HG03565 (cell line): ENCODE data around the gene NPAS3.

Source experiments
- ATAC-seq: cut with Tn5 transposase; IDR thresholded peaks from one replicate; pipeline ENCODE4 v1.9.1; 2021; ENCODE audit warnings: mild to moderate bottlenecking, moderate library complexity; ENCODE audit not compliant: unreplicated experiment

The NPAS3 gene

GRCh38 chr14:33369041-33369440, 430.4 kb downstream of the NPAS3 start:
- no peak for ATAC-seq

DNA sequence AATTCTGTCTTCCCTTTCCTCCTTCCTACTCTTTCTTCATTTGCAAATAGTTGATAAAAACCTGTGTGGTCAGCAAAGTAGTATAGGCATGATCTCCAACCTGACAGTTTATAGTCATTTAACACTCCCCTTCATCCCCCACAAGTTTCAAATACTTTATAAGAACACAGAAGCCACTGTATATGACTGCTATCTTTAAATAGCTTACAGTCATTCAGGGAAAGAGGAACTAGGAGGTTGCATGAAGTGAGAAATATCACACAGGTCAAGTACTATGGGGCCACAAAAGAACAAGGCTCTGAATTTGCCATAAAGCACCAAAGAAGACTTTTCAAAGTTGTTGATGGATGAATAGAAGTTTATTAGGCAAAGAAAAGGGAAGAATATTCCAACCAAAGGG, 431.3 kb downstream of the NPAS3 start:
- peak; percentile 100 for ATAC-seq

DNA sequence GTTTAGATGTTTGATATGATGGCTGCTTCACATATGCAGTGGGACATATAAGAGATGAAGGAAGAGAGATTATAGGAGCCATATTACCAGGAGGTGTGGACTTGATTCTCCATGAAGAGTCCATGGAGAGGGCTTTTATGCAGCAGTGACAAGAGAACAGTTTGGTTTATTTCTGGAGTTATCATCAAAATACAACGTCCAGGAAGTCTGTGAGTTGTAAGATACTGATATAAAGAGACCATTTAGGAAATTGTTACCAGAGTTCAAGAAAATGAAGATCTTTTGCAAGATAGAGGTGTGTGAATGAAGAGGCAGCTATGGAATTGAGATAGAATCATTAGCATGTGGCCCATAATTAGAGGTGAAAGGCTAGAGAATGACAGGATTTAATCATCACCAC, 431.7 kb downstream of the NPAS3 start:
- peak; percentile 11 for ATAC-seq

- no peak for ATAC-seq
These were observed 436.5 kb downstream of the NPAS3 start for GRCh38 chr14:33375196-33375595.

GRCh38 chr14:33375786-33376185, 437.1 kb downstream of the NPAS3 start:
- no peak for ATAC-seq

GRCh38 chr14:33376510-33376909, 437.8 kb downstream of the NPAS3 start:
- no peak for ATAC-seq

- peak; percentile 83 for ATAC-seq
These were observed 439.1 kb downstream of the NPAS3 start for GRCh38 chr14:33377596-33378390.

DNA sequence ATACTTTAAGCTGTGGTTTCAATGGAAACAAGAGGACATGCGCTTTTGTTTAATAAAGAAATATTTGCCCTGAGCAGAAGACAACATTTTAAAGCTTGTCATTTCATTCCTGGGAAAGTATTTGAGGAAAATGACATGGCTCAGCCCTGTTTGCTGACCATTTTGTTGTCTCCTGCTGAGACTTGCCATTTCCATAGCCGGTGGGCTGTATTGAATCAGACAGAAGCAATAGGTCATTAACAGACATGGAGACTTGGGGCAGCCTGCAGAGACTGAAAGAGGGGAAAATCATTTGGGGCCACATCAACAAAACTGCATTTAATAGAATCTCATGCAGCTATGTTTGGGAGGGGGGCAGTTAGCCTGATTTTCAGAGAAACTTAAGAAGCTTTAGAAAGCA, 443.0 kb downstream of the NPAS3 start:
- ATAC-seq, result no peak

DNA sequence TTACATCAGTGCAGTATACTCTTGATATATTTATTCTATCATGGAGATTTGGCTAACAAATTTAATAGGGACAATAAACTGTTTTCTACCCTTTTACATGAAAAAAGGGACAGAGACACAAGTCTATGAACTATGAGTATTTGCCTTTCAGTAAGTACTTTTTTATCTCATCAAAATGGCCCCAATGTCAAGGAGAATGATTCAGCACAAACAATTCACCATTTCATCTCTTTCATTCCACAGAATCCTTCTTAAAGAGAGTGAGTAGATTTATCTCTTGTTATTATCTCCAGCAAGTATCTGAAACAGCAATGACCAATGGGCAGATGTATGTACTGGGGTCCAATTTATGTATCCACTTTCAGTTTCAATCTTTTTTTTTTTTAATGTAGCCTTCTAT, 447.5 kb downstream of the NPAS3 start:
- no peak for ATAC-seq

GRCh38 chr14:33386781-33387180, 448.1 kb downstream of the NPAS3 start:
- ATAC-seq, result no peak

DNA sequence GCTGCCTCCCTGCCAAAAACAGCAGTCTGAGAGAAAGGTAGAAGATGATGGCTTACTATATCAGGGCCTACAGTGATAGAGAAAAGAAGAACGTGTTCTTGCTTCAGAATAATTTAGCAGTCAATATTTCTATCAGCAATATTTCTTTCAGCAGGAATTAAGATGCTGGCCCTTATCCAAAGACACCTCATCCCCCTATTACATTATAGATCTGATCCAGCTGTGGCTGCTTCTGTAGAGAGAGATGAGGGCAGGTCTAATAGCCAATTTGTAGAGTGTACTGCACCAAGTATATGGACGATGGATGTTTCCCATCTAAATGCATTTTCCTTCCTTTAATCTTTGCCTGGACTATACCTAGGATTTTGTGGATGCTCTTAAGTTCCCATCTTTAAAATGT, 451.7 kb downstream of the NPAS3 start:
- no peak for ATAC-seq

DNA sequence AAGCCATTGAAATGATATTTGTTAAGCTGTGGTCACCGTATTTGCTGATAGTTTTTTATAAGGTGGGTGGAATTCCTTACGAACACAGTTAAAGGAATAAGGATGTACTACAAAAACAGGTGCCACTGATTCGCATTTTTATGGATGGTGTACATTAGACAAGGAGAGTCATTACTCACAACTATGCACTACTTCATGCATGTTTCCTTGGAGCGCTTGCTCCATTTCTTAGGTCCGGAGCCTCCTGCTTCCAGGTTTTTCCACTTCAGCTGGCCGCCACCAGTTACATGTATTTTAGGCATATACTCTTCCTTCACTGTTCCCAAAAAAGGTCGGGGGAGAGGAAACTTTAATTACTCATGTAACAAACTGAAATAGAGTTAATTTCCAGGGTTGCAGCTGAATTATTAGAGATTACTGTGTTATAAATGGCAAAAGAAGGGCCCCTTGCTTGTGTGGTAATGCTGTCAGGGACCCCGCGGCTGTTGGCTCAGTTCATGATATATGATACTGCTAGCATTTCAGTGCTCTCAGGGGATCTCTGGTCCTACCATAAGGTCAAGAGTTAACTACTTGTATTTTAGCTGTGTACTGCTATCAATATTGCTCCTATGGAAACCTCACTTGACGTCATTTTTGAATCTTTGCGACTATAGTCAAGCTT, 454.7 kb downstream of the NPAS3 start:
- ATAC-seq, result no peak

DNA sequence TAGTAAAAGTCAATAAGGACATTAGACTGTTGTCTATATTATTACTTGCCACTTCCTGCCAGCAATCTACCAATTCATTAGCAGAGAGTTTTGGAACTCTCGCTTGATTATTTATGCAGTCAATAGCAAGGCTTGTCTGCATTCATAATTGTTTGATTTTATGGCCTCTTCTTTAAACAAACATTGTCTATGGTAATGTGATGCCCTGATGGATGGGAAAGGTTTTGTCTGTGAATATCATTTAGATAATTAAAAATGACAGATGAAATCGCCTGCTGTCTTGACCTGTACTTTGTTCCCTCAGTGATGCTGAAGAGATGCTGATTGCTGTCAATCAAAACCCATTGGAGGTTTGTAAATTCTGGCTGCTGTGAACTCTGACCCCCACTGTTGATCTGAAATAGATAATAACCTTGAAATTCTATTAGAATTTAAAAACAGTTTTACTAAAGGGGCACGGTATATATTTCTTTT, 455.3 kb downstream of the NPAS3 start:
- no peak for ATAC-seq

- ATAC-seq, result no peak
These were observed 462.6 kb downstream of the NPAS3 start for GRCh38 chr14:33401311-33401710.

DNA sequence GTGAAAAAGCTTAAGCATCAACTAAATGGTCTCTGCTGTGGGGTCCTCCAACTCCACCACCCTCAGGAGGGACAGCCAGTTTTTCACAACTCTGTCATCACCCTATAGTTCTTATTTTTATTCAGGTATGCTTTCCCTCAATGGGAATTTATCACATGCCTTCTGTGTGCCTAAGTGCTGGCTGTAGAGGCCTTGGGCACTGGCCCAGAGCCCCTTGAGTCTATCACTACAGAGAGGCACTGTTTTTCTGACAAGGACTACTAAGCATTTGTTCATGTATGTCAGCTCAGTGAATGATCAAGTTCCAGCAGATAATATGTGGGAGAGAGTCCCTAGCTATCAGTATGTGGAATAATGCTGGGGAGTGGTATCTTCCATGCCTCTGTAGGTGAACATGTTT, 463.9 kb downstream of the NPAS3 start:
- no peak for ATAC-seq

DNA sequence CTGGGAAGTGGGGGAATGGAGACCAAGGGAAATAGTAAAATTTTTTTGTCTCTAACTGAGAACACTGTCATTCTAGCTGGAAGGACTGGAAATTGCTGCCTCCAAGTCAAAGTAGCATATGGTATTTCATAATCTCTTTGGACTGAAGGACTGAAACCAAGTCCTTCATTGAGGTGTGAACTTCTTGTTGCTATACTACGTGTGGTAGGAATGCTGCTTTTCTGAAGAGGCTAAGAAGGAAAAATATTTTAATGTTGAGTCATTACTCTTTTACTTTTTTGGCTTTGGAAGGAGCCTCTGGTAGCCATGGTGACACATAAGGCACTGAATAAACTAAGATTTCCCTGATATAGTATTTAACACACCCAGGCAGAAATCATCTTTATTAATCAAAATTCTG, 465.4 kb downstream of the NPAS3 start:
- no peak for ATAC-seq

- ATAC-seq, result no peak
These were observed 466.4 kb downstream of the NPAS3 start for GRCh38 chr14:33404964-33405574.

GRCh38 chr14:33406766-33407165, 468.1 kb downstream of the NPAS3 start:
- ATAC-seq, result no peak

- ATAC-seq, result no peak
These were observed 469.6 kb downstream of the NPAS3 start for GRCh38 chr14:33408291-33408690.

GRCh38 chr14:33412450-33412849, 473.8 kb downstream of the NPAS3 start:
- no peak for ATAC-seq

DNA sequence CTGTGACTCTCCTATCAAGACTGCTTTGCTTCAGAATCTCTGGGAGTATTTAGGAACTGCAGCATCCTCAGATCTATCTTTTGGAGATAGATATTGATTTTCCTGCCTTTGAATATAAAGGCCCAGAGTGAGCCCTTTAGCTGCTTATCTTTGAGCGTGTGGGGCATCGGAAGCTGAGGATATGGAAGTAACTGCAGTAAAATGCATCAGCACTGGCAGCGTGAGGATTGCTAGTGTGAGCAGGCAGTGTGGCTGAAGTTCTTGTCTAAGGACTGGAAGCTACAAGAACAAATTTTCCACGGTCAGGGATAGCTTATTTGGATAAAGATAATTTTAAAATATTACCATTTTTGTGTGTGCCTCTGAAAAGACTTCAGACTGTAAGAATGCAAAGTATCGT, 474.7 kb downstream of the NPAS3 start:
- ATAC-seq, result no peak

GRCh38 chr14:33414041-33414440, 475.4 kb downstream of the NPAS3 start:
- ATAC-seq, result no peak
